CD4-positive, alpha-beta memory T cell (primary cell): ENCODE results near the gene HOXA2. TPM values are rescaled to one million over a fixed set of nuclear protein-coding genes. Genes with fewer than 3 reads are reported as not detected.

Experiments used
- CTCF ChIA-PET: fragments of 350-600 bp; sonication (Branson Sonifier 250); formaldehyde crosslinking; loops from one replicate; lab custom pipeline; 2021; ENCODE audit warnings: inconsistent platforms; ENCODE audit not compliant: partially characterized antibody; lab: Charles Lee
- POLR2A ChIA-PET: fragments of 350-600 bp; sonication (Branson Sonifier 250); formaldehyde crosslinking; loops from one replicate; lab custom pipeline; 2021; ENCODE audit not compliant: partially characterized antibody; lab: Charles Lee
- DNase-seq, 5 donors: peaks; one replicate each; pipeline versions ENCODE4 v3.0.0 to v3.0.0-alpha.2; 2020 to 2022; ENCODE audit warnings: mixed read lengths in 1 of 5
- H3K27ac ChIP-seq: one replicate; pipeline ENCODE4 v1.7.0; 2013; ENCODE audit warnings: low read depth, low read length
- H3K27me3 ChIP-seq: 2 replicates; pipeline ENCODE4 v1.7.0; 2013; ENCODE audit warnings: mild to moderate bottlenecking, low read length, moderate library complexity; ENCODE audit not compliant: insufficient read depth
- H3K36me3 ChIP-seq: 2 replicates; pipeline ENCODE4 v1.7.0; 2013; ENCODE audit warnings: mild to moderate bottlenecking, low read length, moderate library complexity; ENCODE audit not compliant: insufficient read depth
- H3K4me1 ChIP-seq: 2 replicates; pipeline ENCODE4 v1.7.0; 2013; ENCODE audit warnings: mild to moderate bottlenecking, low read length, moderate library complexity; ENCODE audit not compliant: insufficient read depth
- H3K4me3 ChIP-seq, 2 donors: one replicate each; pipeline ENCODE4 v1.7.0; 2013; ENCODE audit warnings: low read length in 2 of 2, mild to moderate bottlenecking in 1 of 2
- H3K9me3 ChIP-seq, 2 donors: one replicate each; pipeline ENCODE4 v1.7.0; 2013; ENCODE audit warnings: low read length in 2 of 2, control low read depth in 1 of 2; ENCODE audit not compliant: control insufficient read depth in 1 of 2
- H3K27ac Mint-ChIP-seq, 7 donors: one replicate each; pipeline ENCODE4 v1.8.0; 2020 to 2021; ENCODE audit warnings: mixed read lengths in 7 of 7, mild to moderate bottlenecking in 6 of 7, inconsistent platforms in 3 of 7, moderate library complexity in 3 of 7
- H3K27me3 Mint-ChIP-seq, 2 donors: one replicate each; pipeline ENCODE4 v1.8.0; 2020 to 2021; ENCODE audit warnings: mixed read lengths in 2 of 2
- H3K36me3 Mint-ChIP-seq, 2 donors: one replicate each; pipeline ENCODE4 v1.8.0; 2020 to 2021; ENCODE audit warnings: mixed read lengths in 2 of 2, inconsistent platforms in 1 of 2, mild to moderate bottlenecking in 1 of 2
- H3K4me1 Mint-ChIP-seq, 4 donors: one replicate each; pipeline ENCODE4 v1.8.0; 2020 to 2021; ENCODE audit warnings: mixed read lengths in 4 of 4, mild to moderate bottlenecking in 1 of 4
- H3K4me3 Mint-ChIP-seq, 8 donors: one replicate each; pipeline ENCODE4 v1.8.0; 2020 to 2021; ENCODE audit warnings: mixed read lengths in 8 of 8, mild to moderate bottlenecking in 7 of 8, moderate library complexity in 6 of 8, inconsistent platforms in 3 of 8
- H3K9me3 Mint-ChIP-seq, 8 donors: one replicate each; pipeline ENCODE4 v1.8.0; 2020 to 2021; ENCODE audit warnings: mixed read lengths in 8 of 8, mild to moderate bottlenecking in 5 of 8, inconsistent platforms in 3 of 8, moderate library complexity in 1 of 8
- intact Hi-C: fragments of 100-400 bp; cut with micrococcal nuclease; formaldehyde crosslinking; loops from one replicate; pipeline ENCODE4 v1.15.1; 2023
- polyA plus RNA-seq, 2 donors: library from polyadenylated mRNA; unstranded; fragments of 300-500 nt; fragmentation: Illumina TruSeq; gene quantifications; one replicate each; pipeline ENCODE4 v1.2.3, GENCODE V29; 2021
- total RNA-seq, 2 experiments: library from RNA; stranded (reverse); gene quantifications; one replicate each; pipeline ENCODE4 v1.2.3, GENCODE V29; 2021

The HOXA2 gene
- total and polyA plus RNA-seq, 4 experiments from 2014 or later: not detected

DNA sequence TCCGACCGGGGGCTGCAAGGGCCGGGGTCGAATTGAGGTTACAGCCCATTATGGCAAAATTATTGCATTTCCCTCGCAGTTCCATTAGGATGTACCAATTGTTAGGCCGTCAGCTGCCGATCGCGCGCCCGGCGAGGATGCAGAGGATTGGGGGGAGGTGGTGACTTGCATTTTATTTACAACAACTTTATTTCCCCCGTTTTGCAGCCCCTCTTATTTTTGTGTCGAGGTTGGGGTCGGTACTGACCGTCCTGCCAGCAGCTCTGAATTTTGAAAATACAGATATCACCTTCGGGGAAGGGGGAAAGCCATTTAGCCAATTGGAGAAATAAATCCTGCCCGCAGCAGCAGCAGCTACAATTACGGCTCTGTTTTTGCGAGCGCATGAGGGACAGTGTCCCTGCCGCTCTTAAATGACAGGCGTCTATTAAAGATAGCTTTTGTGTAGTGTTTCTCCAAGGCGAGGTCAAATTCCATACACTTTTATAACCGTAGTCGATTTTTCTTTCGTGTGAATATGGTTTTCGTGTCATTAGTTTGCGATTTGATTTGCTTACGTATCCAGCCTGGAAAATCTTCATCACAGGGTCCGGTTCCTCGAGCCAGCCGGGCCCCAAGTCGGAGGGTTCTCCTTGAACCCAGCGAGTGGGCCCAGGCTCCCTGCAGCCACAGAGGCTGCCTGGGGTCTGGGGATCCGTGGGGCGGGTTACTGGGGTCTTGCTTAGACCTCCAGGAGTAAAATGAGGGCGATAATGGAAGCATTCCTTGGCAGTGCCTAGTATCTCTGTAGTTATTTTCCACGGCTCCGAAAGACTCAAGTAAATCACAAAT lies 41.7 kb upstream of the HOXA2 start:
- intact Hi-C loops: no loop called here
- Histone ChIP-seq H3K4me3 (no peak overlapping the region), H3K4me1 (no peaks in the 10 kb centered on the region), H3K36me3 (no peaks in the 10 kb centered on the region), H3K9me3 (no peaks in the 10 kb centered on the region), H3K27me3 (peaks cover 28% of the 10 kb centered on the region), H3K27ac (no peak overlapping the region)
- ChIA-PET POLR2A (no interaction called here), CTCF (interaction anchor here (0.8 to 1.4 kb wide), 5 partner anchors 13 to 462 kb away, joined by 3 read pairs; no protein-coding TSS in a partner anchor)
- H3K27ac Mint-ChIP-seq: no peak overlapping the region
- peak overlapping the region in 1 of 8 donors; percentile 13 for H3K4me3 Mint-ChIP-seq
- H3K4me1 Mint-ChIP-seq: peaks cover 0 to 12% (median 9%) of the 10 kb centered on the region in 4 donors
- H3K27me3 Mint-ChIP-seq: peaks cover 29 to 39% of the 10 kb centered on the region in 2 donors
- no peak for DNase-seq
- H3K36me3 Mint-ChIP-seq: no peaks in the 10 kb centered on the region
- no peaks in the 10 kb centered on the region for H3K9me3 Mint-ChIP-seq

DNA sequence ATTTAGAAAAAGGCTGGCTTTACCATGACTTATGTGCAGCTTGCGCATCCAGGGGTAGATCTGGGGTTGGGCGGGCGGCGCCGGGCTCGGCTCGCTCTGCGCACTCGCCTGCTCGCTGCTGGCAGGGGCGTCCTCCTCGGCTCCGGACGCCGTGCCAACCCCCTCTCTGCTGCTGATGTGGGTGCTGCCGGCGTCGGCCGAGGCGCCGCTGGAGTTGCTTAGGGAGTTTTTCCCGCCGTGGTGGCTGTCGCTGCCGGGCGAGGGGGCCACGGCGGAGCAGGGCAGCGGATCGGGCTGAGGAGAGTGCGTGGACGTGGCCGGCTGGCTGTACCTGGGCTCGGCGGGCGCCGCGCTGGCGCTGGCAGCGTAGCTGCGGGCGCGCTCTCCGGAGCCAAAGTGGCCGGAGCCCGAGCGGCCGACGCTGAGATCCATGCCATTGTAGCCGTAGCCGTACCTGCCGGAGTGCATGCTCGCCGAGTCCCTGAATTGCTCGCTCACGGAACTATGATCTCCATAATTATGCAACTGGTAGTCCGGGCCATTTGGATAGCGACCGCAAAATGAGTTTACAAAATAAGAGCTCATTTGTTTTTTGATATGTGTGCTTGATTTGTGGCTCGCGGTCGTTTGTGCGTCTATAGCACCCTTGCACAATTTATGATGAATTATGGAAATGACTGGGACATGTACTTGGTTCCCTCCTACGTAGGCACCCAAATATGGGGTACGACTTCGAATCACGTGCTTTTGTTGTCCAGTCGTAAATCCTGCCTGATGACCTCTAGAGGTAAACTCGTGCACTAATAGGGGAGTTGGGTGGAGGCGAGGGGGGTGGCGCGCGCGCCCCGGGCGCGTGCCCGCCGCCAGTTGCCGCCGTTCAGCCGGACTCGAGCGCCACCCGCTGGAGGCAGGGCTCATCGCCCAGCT lies 40.8 kb upstream of the HOXA2 start, which contains the start of gene HOXA5:
Gene HOXA5, minus strand, starts transcription at position 659 of the 927 bp plus-strand sequence. Its CDS starts 74 bp downstream, at position 585.
- CTCF ChIA-PET: interaction anchor here (0.8 to 1.4 kb wide), 4 partner anchors 19 to 461 kb away, joined by 3 read pairs; no protein-coding TSS in a partner anchor
- intact Hi-C loops: no loop called here
- Mint-ChIP-seq H3K4me3 (peak within 1 kb of the TSS in 4 of 8 donors; percentile 13 to 52 (median 16)), H3K4me1 (peaks cover 0 to 9% (median 7%) of the 10 kb centered on the region in 4 donors), H3K36me3 (no peaks in the 10 kb centered on the region), H3K27me3 (peaks cover 22 to 36% of the 10 kb centered on the region in 2 donors), H3K9me3 (no peaks in the 10 kb centered on the region), H3K27ac (no peak within 1 kb of the TSS)
- Histone ChIP-seq H3K4me1 (no peaks in the 10 kb centered on the region), H3K36me3 (no peaks in the 10 kb centered on the region), H3K27me3 (peaks cover 20% of the 10 kb centered on the region), H3K27ac (no peak within 1 kb of the TSS), H3K9me3 (no peaks in the 10 kb centered on the region), H3K4me3 (no peak within 1 kb of the TSS)
- POLR2A ChIA-PET: no interaction called here
- no peak for DNase-seq

DNA sequence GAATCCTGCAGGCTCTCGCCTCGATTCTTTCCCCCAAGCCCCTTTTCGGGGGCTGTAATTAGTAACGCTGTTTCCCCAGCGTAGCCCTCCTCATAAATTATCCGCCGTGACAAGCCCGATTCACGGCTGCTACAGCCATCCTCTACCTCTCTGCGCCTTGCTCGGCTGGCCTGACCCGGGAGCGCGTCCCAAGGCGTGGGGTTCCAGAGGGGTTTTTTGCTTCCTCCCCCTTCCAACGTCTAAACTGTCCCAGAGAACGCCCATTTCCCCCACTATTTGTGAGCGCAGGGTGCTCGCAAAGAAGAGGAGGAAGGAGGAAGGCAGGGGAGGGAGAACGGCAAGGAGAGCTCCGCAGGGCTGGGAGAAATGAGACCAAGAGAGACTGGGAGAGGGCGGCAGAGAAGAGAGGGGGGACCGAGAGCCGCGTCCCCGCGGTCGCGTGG lies 40.1 kb upstream of the HOXA2 start:
- Mint-ChIP-seq H3K4me3 (peak overlapping the region in 2 of 8 donors; percentile 18 to 52), H3K27ac (no peak overlapping the region), H3K27me3 (peaks cover 22 to 37% of the 10 kb centered on the region in 2 donors), H3K4me1 (peaks cover 0 to 5% (median 3%) of the 10 kb centered on the region in 4 donors), H3K36me3 (no peaks in the 10 kb centered on the region), H3K9me3 (no peaks in the 10 kb centered on the region)
- peaks cover 16% of the 10 kb centered on the region for H3K27me3 ChIP-seq
- no peak for DNase-seq
- no peaks in the 10 kb centered on the region for H3K4me1 ChIP-seq
- H3K4me3 ChIP-seq: no peak overlapping the region
- intact Hi-C loops: no loop called here
- H3K9me3 ChIP-seq: no peaks in the 10 kb centered on the region
- POLR2A ChIA-PET: no interaction called here
- no peak overlapping the region for H3K27ac ChIP-seq
- H3K36me3 ChIP-seq: no peaks in the 10 kb centered on the region
- CTCF ChIA-PET: no interaction called here

DNA sequence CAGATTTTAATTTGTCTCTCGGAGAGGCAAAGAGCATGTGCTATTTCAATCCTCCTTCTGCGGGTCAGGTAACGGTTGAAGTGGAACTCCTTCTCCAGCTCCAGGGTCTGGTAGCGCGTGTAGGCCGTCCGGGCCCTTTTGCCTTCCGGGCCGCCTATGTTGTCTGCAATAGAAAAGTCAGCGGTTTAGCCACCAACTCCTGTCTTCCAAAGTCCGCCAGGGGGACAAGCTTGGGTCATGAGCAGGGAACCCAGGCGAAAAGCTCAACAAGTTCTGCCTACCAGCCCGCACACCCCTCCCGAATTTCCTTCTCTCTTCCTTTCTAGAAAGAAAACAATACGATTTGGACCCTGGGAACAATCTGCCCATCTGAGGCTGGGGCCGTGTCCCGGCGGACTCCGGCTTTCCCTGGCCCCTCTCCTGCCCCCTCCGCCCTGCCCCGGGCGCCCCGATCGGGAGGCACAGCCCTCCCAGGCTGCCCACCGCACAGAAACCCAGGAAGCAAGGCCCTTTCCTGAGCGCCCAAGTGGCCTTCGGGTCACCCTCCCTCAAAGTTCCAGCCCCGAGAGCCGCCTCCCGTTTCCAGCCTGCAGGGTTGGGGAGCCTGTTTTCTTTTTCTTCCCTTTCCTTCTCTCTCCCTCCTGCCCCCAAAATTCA lies 39.6 kb upstream of the HOXA2 start:
- H3K36me3 Mint-ChIP-seq: no peaks in the 10 kb centered on the region
- no peaks in the 10 kb centered on the region for H3K36me3 ChIP-seq

DNA sequence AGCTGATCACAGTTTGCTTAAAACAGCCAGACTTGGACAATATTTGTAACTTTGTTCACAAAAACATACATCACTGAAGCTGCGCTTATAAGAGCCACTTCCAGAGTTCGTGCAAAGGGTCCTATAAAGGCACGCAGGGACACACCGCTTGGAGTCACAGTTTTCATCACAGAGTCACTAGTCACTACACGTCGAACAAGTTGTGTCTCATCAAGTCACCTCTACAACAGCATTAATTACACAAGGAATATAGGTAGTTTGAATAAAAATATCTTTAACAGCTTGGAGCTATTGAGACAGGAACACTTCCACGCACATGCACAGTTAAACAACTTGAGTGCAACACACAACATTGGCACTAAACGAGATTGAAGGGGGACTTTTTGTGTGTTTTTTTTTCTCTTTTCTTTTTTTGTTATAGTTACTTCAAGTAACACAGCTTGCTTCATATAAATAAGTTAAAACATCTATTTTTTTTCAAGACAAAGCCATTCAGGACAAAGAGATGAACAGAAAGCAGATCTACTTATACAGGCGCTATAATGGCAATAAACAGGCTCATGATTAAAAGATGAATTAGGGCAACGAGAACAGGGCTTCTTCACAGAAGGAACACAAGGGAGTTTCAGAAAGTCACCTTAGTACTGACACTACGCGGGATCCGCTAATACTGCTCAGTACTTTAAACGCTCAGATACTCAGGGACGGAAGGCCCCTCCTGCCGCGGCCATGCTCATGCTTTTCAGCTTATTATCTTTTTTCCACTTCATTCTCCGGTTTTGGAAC lies 38.8 kb upstream of the HOXA2 start:
- Mint-ChIP-seq H3K9me3 (no peaks in the 10 kb centered on the region), H3K36me3 (no peaks in the 10 kb centered on the region), H3K27me3 (peaks cover 17 to 35% of the 10 kb centered on the region in 2 donors), H3K4me1 (no peaks in the 10 kb centered on the region), H3K27ac (no peak overlapping the region), H3K4me3 (no peak overlapping the region)
- H3K36me3 ChIP-seq: no peaks in the 10 kb centered on the region
- POLR2A ChIA-PET: no interaction called here
- intact Hi-C loops: no loop called here
- CTCF ChIA-PET: interaction anchor here (0.6 to 2.8 kb wide), 5 partner anchors 9 to 1245 kb away, joined by 3 to 17 read pairs (median 3); no protein-coding TSS in a partner anchor
- DNase-seq: no peak
- peaks cover 14% of the 10 kb centered on the region for H3K27me3 ChIP-seq
- H3K4me3 ChIP-seq: no peak overlapping the region
- no peaks in the 10 kb centered on the region for H3K9me3 ChIP-seq
- no peaks in the 10 kb centered on the region for H3K4me1 ChIP-seq
- no peak overlapping the region for H3K27ac ChIP-seq

More for the DNA sequence above, 39.6 kb upstream of the HOXA2 start:
- CTCF ChIA-PET: interaction anchor here (0.9 to 2.8 kb wide), 3 partner anchors 8 to 1245 kb away, joined by 3 to 17 read pairs (median 4); no protein-coding TSS in a partner anchor
- intact Hi-C loops: no loop called here
- POLR2A ChIA-PET: no interaction called here
- no peak overlapping the region for H3K27ac ChIP-seq
- H3K9me3 Mint-ChIP-seq: no peaks in the 10 kb centered on the region
- no peak overlapping the region for H3K4me3 ChIP-seq
- H3K9me3 ChIP-seq: no peaks in the 10 kb centered on the region
- H3K27me3 Mint-ChIP-seq: peaks cover 21 to 37% of the 10 kb centered on the region in 2 donors
- DNase-seq: no peak
- no peaks in the 10 kb centered on the region for H3K4me1 ChIP-seq
- H3K27ac Mint-ChIP-seq: no peak overlapping the region
- peaks cover 0 to 2% (median under 1%) of the 10 kb centered on the region in 4 donors for H3K4me1 Mint-ChIP-seq
- peaks cover 15% of the 10 kb centered on the region for H3K27me3 ChIP-seq
- no peak overlapping the region for H3K4me3 Mint-ChIP-seq

DNA sequence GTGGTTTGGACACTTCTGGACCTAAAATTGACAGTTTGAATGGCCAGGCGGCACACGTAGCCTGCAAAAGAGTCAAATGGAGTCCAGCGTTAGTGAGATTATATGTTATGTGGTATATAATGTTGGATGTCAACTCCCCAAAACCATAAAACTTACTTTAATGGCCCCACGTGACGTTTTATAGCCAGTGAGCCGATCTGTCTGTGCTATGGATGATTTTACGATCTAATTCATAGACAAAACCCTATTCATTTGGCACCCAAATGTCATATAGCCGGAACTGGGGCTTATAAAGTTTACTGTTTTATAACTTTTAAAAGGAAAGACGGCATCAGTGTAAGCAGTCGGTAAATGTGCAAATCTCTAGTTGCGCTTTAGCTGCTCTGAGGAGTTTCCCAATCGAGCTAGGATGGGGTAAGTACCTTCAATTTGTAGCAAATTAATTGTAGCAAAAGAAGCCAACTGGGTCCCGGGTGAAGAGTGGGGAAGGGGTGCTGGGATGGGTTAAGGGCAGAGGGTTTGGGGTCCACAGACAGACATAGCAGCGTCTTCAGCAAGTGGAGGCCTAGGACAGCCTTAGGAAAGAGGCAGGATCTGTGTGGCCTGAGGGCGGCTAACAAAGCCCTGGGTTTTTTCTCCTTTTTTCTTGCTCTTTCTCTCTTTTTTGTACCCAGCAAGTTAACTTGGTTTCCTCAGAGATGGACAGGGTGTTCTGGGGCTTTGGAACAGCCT lies 37.8 kb upstream of the HOXA2 start:
- Mint-ChIP-seq H3K4me1 (no peaks in the 10 kb centered on the region), H3K4me3 (no peak overlapping the region), H3K27me3 (peaks cover 23 to 38% of the 10 kb centered on the region in 2 donors), H3K9me3 (no peaks in the 10 kb centered on the region), H3K36me3 (no peaks in the 10 kb centered on the region), H3K27ac (no peak overlapping the region)
- Histone ChIP-seq H3K36me3 (no peaks in the 10 kb centered on the region), H3K27me3 (peaks cover 9% of the 10 kb centered on the region), H3K27ac (no peak overlapping the region), H3K4me3 (no peak overlapping the region), H3K9me3 (no peaks in the 10 kb centered on the region), H3K4me1 (no peaks in the 10 kb centered on the region)
- intact Hi-C loops: no loop called here
- DNase-seq: no peak
- CTCF ChIA-PET: interaction anchor here (0.6 to 2.8 kb wide), 3 partner anchors 10 to 42 kb away, joined by 3 to 17 read pairs (median 4); no protein-coding TSS in a partner anchor
- POLR2A ChIA-PET: no interaction called here
